Lung (tissue), 16 donors: Measurements from ENCODE around the gene HMSD. TPM values are rescaled to one million over a fixed set of nuclear protein-coding genes. Genes with fewer than 3 reads are reported as not detected.

Source experiments
- ATAC-seq: fragments of 200-7000 bp; cut with Tn5 transposase; one replicate; pipeline ENCODE4 v1.9.1; 2020; ENCODE audit warnings: moderate number of reproducible peaks; ENCODE audit not compliant: insufficient read depth, low FRiP score
- DNase-seq, 3 donors: peaks; one replicate each; pipeline ENCODE4 v3.0.0-alpha.2; 2013 to 2017
- H3K27ac ChIP-seq, 2 donors: one replicate each; pipeline ENCODE4 v1.5.1; 2013; ENCODE audit warnings: mild to moderate bottlenecking in 2 of 2, moderate library complexity in 2 of 2, control low read depth in 1 of 2, inconsistent platforms in 1 of 2, low read depth in 1 of 2, low read length in 1 of 2
- H3K27me3 ChIP-seq, 3 donors: one replicate each; pipeline ENCODE4 v1.5.1; 2013; ENCODE audit warnings: low read length in 2 of 3; ENCODE audit not compliant: control insufficient read depth in 3 of 3, insufficient read depth in 3 of 3
- H3K36me3 ChIP-seq, 4 donors: one replicate each; pipeline ENCODE4 v1.5.1; 2013; ENCODE audit warnings: low read length in 4 of 4, mild to moderate bottlenecking in 1 of 4, moderate library complexity in 1 of 4; ENCODE audit not compliant: control insufficient read depth in 4 of 4, insufficient read depth in 4 of 4
- H3K4me1 ChIP-seq, 5 donors: one replicate each; pipeline ENCODE4 v1.5.1; 2013; ENCODE audit warnings: low read length in 5 of 5, mild to moderate bottlenecking in 2 of 5, moderate library complexity in 1 of 5; ENCODE audit not compliant: control insufficient read depth in 5 of 5, insufficient read depth in 5 of 5
- H3K4me3 ChIP-seq: one replicate; pipeline ENCODE4 v1.5.1; 2013; ENCODE audit warnings: mild to moderate bottlenecking, control low read depth, moderate library complexity
- H3K9ac ChIP-seq, 2 donors: one replicate each; pipeline ENCODE4 v1.5.1; 2013; ENCODE audit warnings: low read length in 2 of 2, control low read depth in 1 of 2; ENCODE audit not compliant: insufficient read depth in 1 of 2
- H3K9me3 ChIP-seq, 4 donors: one replicate each; pipeline ENCODE4 v1.5.1; 2013; ENCODE audit warnings: low read length in 3 of 4, mild to moderate bottlenecking in 1 of 4, moderate library complexity in 1 of 4; ENCODE audit not compliant: control insufficient read depth in 4 of 4, insufficient read depth in 3 of 4
- CTCF ChIP-seq: IDR thresholded peaks from 2 replicates; pipeline ENCODE4 v1.5.1; 2012; ENCODE audit warnings: mild to moderate bottlenecking; ENCODE audit errors: control extremely low read depth, extremely low read depth
- WGBS, 2 donors: extraction: QIAGEN DNeasy Blood & Tissue Kit; methylation state at CpG; one replicate each; pipeline ENCODE4 v1.1.7; 2013; 5-methylcytosine and 5-hydroxymethylcytosine counted together
- long read RNA-seq, 5 donors: transcript quantifications; one replicate each; lab custom pipeline, GENCODE V29; 2026
- polyA plus RNA-seq, 2 donors: library from polyadenylated mRNA; stranded (reverse); fragments of 200-250 nt; gene quantifications; one replicate each; pipeline ENCODE4 v1.2.1, GENCODE V29; 2013
- total RNA-seq, 2 donors: library from RNA; depleted of rRNA in 1 of 2; stranded (reverse); fragments of >200 nt in 1 of 2; gene quantifications; one replicate each; pipeline ENCODE4 v1.2.1, GENCODE V29; 2014 to 2021
- donor health status: control.
- donor health status: control.
- donor health status: Bipolar disorder and iron deficiency.
- donor health status: healthy.
- donor health status: DM: yes; HTN: yes; CAD: no.

The HMSD gene
- total RNA-seq (1 to 10 TPM in 1 of 2 donors, under 1 TPM in 1; 0.17 to 2.3 TPM), polyA plus RNA-seq (under 1 TPM; 0.60 to 0.93 TPM)
- long read RNA-seq, donor 1: 0 reads
- long read RNA-seq, donor 2, partial matches to known transcripts: 0 of 1 reads
- long read RNA-seq, donor 2, other reads (novel, unspliced or antisense): 0 of 1 reads
- long read RNA-seq, donor 3: 0 reads
- long read RNA-seq, donor 4, partial matches to known transcripts: 0 of 1 reads
- long read RNA-seq, donor 4, other reads (novel, unspliced or antisense): 0 of 1 reads
- long read RNA-seq, donor 5: 0 reads

- H3K4me1 ChIP-seq: peaks cover 0 to 5% (median 0%) of the 10 kb centered on the region in 5 donors
- H3K27me3 ChIP-seq: peaks cover 0 to 10% (median 6%) of the 10 kb centered on the region in 3 donors
- DNase-seq (peak in 2 of 3 donors; percentile 20 to 30), ATAC-seq (peak; percentile 96)
- peak within 1 kb of the TSS in 1 of 2 donors; percentile 37 for H3K27ac ChIP-seq
- no peaks in the 10 kb centered on the region for H3K36me3 ChIP-seq
- no peak within 1 kb of the TSS for H3K9ac ChIP-seq
- peaks cover 0 to 1% (median 0%) of the 10 kb centered on the region in 4 donors for H3K9me3 ChIP-seq
- peak within 1 kb of the TSS; percentile 4 for H3K4me3 ChIP-seq
- WGBS, 2 donors: 16 to 17% methylated on average over 35 of the region's 35 CpGs
- no peak for TF ChIP-seq CTCF
Observed at GRCh38 chr18:63949068-63949737, at the start of gene HMSD. Gene HMSD (plus strand): TSS chr18:63949301. CDS start chr18:63953456, 4,155 bp downstream.

DNA sequence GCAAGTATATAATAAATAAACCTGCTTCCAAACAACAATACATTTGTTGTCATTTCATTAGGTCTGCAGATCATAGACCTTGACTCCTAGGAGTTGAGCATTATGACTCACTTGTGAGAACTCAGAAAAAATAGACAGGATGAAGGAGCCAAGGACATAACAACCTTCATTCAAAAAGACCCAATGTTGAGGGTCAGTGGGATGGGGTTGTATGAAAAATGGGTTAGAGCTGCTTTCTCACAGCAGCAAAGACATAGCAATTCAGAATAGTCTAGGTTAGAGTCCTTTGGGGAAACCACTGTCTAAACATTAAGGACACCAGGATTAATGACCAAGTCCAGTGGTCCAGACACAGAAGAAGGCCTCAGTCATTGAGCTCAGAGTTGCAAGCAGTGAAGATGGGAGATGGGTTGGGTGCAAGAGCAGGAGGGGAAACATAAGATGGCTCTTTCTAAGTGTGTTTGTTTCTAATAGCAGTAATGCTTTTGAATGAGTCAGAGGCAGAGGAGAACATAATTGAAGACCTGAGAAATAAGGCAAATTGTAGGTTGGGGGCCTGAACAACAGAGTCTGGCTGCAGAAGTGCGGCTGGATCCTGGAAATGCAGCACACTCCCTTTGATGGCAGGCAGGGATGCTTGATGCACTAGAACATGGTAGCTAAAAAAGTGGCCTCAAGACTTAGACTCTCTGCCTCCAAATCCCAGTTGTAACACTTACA is 45.1 kb upstream of the HMSD start:
- H3K4me1 ChIP-seq: no peaks in the 10 kb centered on the region
- no peak for TF ChIP-seq CTCF
- 95 to 96% methylated on average over 1 of the region's 1 CpG for WGBS, 2 donors
- no peak overlapping the region for H3K4me3 ChIP-seq
- no peaks in the 10 kb centered on the region for H3K9me3 ChIP-seq
- ATAC-seq (no peak), DNase-seq (no peak)
- no peaks in the 10 kb centered on the region for H3K36me3 ChIP-seq
- no peak overlapping the region for H3K27ac ChIP-seq
- H3K9ac ChIP-seq: no peak overlapping the region
- H3K27me3 ChIP-seq: no peaks in the 10 kb centered on the region

DNA sequence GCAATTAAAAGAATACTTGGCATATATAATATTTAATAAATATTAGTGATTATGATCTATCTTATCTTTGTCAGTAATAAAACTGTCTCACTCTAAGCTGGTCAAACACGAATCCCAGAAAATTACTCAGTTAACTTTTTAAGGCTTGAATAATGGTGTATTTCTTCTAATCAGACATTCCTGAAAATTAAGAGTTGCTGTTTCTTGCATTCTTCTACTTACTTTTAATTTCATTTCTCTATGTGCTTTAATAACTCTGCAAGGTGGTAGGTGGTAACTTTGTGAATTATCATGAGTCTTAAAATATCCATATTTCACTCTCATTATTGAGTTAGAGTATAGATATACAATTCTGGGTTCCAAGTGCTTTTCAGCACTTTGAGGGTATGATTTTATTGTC is 44.4 kb upstream of the HMSD start:
- DNase-seq: no peak
- no peaks in the 10 kb centered on the region for H3K36me3 ChIP-seq
- WGBS, 2 donors: 64 to 96% methylated on average over 1 of the region's 1 CpG
- H3K9ac ChIP-seq: no peak overlapping the region
- H3K27ac ChIP-seq: no peak overlapping the region
- H3K4me3 ChIP-seq: no peak overlapping the region
- H3K4me1 ChIP-seq: no peaks in the 10 kb centered on the region
- no peaks in the 10 kb centered on the region for H3K27me3 ChIP-seq
- ATAC-seq: no peak
- no peaks in the 10 kb centered on the region for H3K9me3 ChIP-seq
- TF ChIP-seq CTCF: no peak
